NB4 (cell line): ENCODE data around the gene NHS.

Experiments
- MAX ChIP-seq: IDR thresholded peaks from 2 replicates; pipeline ENCODE4 v1.6.1; 2011; ENCODE audit warnings: low read depth, low read length
- POLR2A ChIP-seq: IDR thresholded peaks from 2 replicates; pipeline ENCODE4 v1.6.1; 2011; ENCODE audit warnings: mild to moderate bottlenecking; ENCODE audit not compliant: insufficient read length; ENCODE audit errors: extremely low read depth
- TF ChIP-seq, protein P1 (sequence below): IDR thresholded peaks from one replicate; pipeline ENCODE4 v1.5.1; 2012; ENCODE audit warnings: low read depth, low read length

- TF ChIP-seq, protein P1, sequence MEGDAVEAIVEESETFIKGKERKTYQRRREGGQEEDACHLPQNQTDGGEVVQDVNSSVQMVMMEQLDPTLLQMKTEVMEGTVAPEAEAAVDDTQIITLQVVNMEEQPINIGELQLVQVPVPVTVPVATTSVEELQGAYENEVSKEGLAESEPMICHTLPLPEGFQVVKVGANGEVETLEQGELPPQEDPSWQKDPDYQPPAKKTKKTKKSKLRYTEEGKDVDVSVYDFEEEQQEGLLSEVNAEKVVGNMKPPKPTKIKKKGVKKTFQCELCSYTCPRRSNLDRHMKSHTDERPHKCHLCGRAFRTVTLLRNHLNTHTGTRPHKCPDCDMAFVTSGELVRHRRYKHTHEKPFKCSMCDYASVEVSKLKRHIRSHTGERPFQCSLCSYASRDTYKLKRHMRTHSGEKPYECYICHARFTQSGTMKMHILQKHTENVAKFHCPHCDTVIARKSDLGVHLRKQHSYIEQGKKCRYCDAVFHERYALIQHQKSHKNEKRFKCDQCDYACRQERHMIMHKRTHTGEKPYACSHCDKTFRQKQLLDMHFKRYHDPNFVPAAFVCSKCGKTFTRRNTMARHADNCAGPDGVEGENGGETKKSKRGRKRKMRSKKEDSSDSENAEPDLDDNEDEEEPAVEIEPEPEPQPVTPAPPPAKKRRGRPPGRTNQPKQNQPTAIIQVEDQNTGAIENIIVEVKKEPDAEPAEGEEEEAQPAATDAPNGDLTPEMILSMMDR = peak; percentile 51
- TF ChIP-seq POLR2A = no peak
- TF ChIP-seq MAX = no peak
Measured at GRCh38 chrX:17535229-17535628, 160.2 kb downstream of the NHS start.
